ENCODE results near the gene RCVRN. TPM values are rescaled to one million over a fixed set of nuclear protein-coding genes. Genes with fewer than 3 reads are reported as not detected.

The RCVRN gene
- total RNA-seq, 1 experiment from 2014 or later = not detected

DNA sequence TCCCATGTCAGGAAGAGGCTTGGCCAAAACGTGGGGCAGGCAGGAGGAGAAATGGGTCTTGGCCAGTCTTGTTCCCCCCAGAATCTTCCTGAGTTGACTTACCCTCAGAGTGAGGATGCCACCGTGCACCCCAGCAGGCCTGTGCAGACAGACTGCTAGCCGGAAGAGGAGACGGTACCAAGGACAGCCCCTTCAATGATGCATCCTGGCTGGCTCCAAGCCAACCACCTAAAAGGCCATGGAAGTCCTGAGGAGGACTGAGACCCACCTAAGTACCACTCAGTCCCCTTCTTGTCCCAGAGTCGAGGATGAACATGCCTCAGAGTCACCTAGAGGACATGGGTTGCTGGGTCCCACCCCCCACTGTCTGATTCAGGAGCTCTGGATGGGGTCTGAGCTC lies 46.7 kb upstream of the RCVRN start:
- no peaks in the 10 kb centered on the region for H3K79me2 ChIP-seq (ENCODE audit: insufficient read depth, low read length)
- H3K23ac ChIP-seq (ENCODE audit: insufficient read length, low read depth, low read length) = no peak overlapping the region
- Mint-ChIP-seq H3K27me3 (ENCODE audit: low read depth) (no peaks in the 10 kb centered on the region; the same call in none of the 2 replicates), H3K9me3 (no peaks in the 10 kb centered on the region), H3K4me1 (peaks cover 5 to 19% of the 10 kb centered on the region in 2 experiments), H3K4me3 (no peak overlapping the region), H3K27ac (peak overlapping the region in 1 of 3 experiments; percentile 59; a peak in 1 of 7 replicates), H3K36me3 (ENCODE audit: insufficient read depth in 1 of 3, low read depth in 3 of 3) (no peaks in the 10 kb centered on the region)
- H3K4me1 ChIP-seq (ENCODE audit: insufficient read depth, low read length) = no peaks in the 10 kb centered on the region; the same call in 1 of the 2 replicates
- no peaks in the 10 kb centered on the region for H3K27me3 ChIP-seq (ENCODE audit: insufficient read depth, low read length)
- no peak overlapping the region for H2AFZ ChIP-seq (ENCODE audit: low read length)
- TF ChIP-seq, protein P1, sequence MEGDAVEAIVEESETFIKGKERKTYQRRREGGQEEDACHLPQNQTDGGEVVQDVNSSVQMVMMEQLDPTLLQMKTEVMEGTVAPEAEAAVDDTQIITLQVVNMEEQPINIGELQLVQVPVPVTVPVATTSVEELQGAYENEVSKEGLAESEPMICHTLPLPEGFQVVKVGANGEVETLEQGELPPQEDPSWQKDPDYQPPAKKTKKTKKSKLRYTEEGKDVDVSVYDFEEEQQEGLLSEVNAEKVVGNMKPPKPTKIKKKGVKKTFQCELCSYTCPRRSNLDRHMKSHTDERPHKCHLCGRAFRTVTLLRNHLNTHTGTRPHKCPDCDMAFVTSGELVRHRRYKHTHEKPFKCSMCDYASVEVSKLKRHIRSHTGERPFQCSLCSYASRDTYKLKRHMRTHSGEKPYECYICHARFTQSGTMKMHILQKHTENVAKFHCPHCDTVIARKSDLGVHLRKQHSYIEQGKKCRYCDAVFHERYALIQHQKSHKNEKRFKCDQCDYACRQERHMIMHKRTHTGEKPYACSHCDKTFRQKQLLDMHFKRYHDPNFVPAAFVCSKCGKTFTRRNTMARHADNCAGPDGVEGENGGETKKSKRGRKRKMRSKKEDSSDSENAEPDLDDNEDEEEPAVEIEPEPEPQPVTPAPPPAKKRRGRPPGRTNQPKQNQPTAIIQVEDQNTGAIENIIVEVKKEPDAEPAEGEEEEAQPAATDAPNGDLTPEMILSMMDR (conservative IDR thresholded peaks at IDR 0.05) = no peak
- H3K4me2 ChIP-seq (ENCODE audit: insufficient read depth, insufficient read length, low read length) = no peak overlapping the region
- H3K14ac ChIP-seq (ENCODE audit: insufficient read depth, low read length) = no peak overlapping the region
- H2BK5ac ChIP-seq (ENCODE audit: insufficient read length, low read length) = no peak overlapping the region
- no peak overlapping the region for H3K18ac ChIP-seq (ENCODE audit: insufficient read length, low read depth, low read length)
- H4K91ac ChIP-seq (ENCODE audit: insufficient read length, low read depth, low read length) = no peak overlapping the region
- H3K9me3 ChIP-seq (ENCODE audit: control insufficient read depth, low read depth, low read length) = no peaks in the 10 kb centered on the region
- H3T11ph ChIP-seq (ENCODE audit: low read length) = no peak overlapping the region
- no CpG with 5 or more reads among the region's 5 CpGs for WGBS (ENCODE audit: extremely low coverage, insufficient read length, low lambda C conversion rate)
- no peak for DNase-seq
- no peak overlapping the region for H3K4ac ChIP-seq (ENCODE audit: low read depth, low read length)
- H3K23me2 ChIP-seq (ENCODE audit: insufficient read length, low read depth, low read length, poor library complexity, severe bottlenecking) = no peaks in the 10 kb centered on the region
- no peak overlapping the region for H3K9ac ChIP-seq (ENCODE audit: extremely low read depth, insufficient read length, low read length)
- H3K27ac ChIP-seq (ENCODE audit: insufficient read length, low read depth, low read length) = no peak overlapping the region
- no peak overlapping the region for H2BK15ac ChIP-seq (ENCODE audit: low read depth, low read length)
- H4K20me1 ChIP-seq (ENCODE audit: control insufficient read depth, insufficient read depth, insufficient read length) = no peaks in the 10 kb centered on the region
- no peak overlapping the region for H2AK5ac ChIP-seq (ENCODE audit: insufficient read length, low read length)
- no peak overlapping the region for H2BK12ac ChIP-seq (ENCODE audit: insufficient read length, low read depth, low read length)
- no peak overlapping the region for H2BK120ac ChIP-seq (ENCODE audit: low read depth, low read length, poor library complexity, severe bottlenecking)
- H2BK20ac ChIP-seq (ENCODE audit: low read depth, low read length, poor library complexity, severe bottlenecking) = no peak overlapping the region
- H4K5ac ChIP-seq (ENCODE audit: insufficient read length, low read depth, low read length) = no peak overlapping the region
- H4K8ac ChIP-seq (replicated peaks; ENCODE audit: insufficient read length, low read depth, low read length) = no peak overlapping the region
- no peak overlapping the region for H3K56ac ChIP-seq (ENCODE audit: insufficient read length, low read depth, low read length)
- no peaks in the 10 kb centered on the region for H3K79me1 ChIP-seq (ENCODE audit: insufficient read depth, low read depth, low read length, poor library complexity, severe bottlenecking)

Measured in H9 (cell line).